Cardiac muscle cell (in vitro differentiated cells and primary cell): ENCODE results near the gene FAM111A. TPM values are rescaled to one million over a fixed set of nuclear protein-coding genes. Genes with fewer than 3 reads are reported as not detected.
A peak's percentile ranks its signal among the peaks of the same experiment; 100 is the strongest.

Source experiments
- DNase-seq, 2 donors: peaks; one replicate each; pipeline versions ENCODE4 v3.0.0 to v3.0.0-alpha.2; 2010 to 2017; ENCODE audit warnings: low read depth in 1 of 2, low spot score in 1 of 2
- H3K27ac ChIP-seq: fragments of 200-600 bp; sonication (generic); 2 replicates; pipeline ENCODE4 v1.5.1; 2016
- H3K27me3 ChIP-seq: fragments of 200-600 bp; sonication (generic); 2 replicates; pipeline ENCODE4 v1.6.0; 2016; ENCODE audit warnings: control low read depth
- H3K36me3 ChIP-seq: fragments of 200-600 bp; sonication (generic); 2 replicates; pipeline ENCODE4 v1.5.1; 2016; ENCODE audit warnings: control low read depth
- H3K4me1 ChIP-seq: fragments of 200-600 bp; sonication (generic); 2 replicates; pipeline ENCODE4 v1.8.1; 2017; ENCODE audit warnings: low read depth, mild to moderate bottlenecking, mixed run types
- H3K4me3 ChIP-seq: fragments of 200-600 bp; sonication (generic); 2 replicates; pipeline ENCODE4 v1.5.1; 2016; ENCODE audit warnings: mild to moderate bottlenecking
- H3K9me3 ChIP-seq: fragments of 200-600 bp; sonication (generic); 2 replicates; pipeline ENCODE4 v1.5.1; 2017; ENCODE audit warnings: low read depth, mild to moderate bottlenecking, control low read depth
- CTCF ChIP-seq: IDR thresholded peaks from 2 replicates; pipeline ENCODE4 v1.5.1; 2012; ENCODE audit warnings: low read depth, mild to moderate bottlenecking, low read length
- polyA plus RNA-seq: library from polyadenylated mRNA; unstranded; fragments of >200 nt; fragmentation: Nextera tagmentation; extraction: Ambion mirVana; gene quantifications from 2 replicates; pipeline ENCODE4 v1.2.1, GENCODE V29; 2016
- total RNA-seq: library from RNA; depleted of rRNA; stranded (reverse); fragments of >200 nt; gene quantifications from 2 replicates; pipeline ENCODE4 v1.2.3, GENCODE V29; 2016

FAM111A gene
- total and polyA plus RNA-seq, 2 experiments from 2014 or later: 1.5 to 6.5 TPM

GRCh38 chr11:59185386-59185945 lies 42.8 kb downstream of the FAM111A start:
- peak in 1 of 2 donors; percentile 28 for DNase-seq
- TF ChIP-seq CTCF: no peak
- Histone ChIP-seq H3K9me3 (no peaks in the 10 kb centered on the region), H3K27ac (no peak overlapping the region), H3K4me3 (no peak overlapping the region), H3K4me1 (no peaks in the 10 kb centered on the region), H3K27me3 (no peaks in the 10 kb centered on the region), H3K36me3 (no peaks in the 10 kb centered on the region)

GRCh38 chr11:59186130-59186594 lies 43.5 kb downstream of the FAM111A start:
- Histone ChIP-seq H3K27ac (no peak overlapping the region), H3K4me3 (no peak overlapping the region), H3K4me1 (no peaks in the 10 kb centered on the region), H3K27me3 (no peaks in the 10 kb centered on the region), H3K36me3 (no peaks in the 10 kb centered on the region), H3K9me3 (no peaks in the 10 kb centered on the region)
- peak; percentile 69 for TF ChIP-seq CTCF
- DNase-seq: peak in 1 of 2 donors; percentile 25

GRCh38 chr11:59187035-59187434 lies 44.4 kb downstream of the FAM111A start:
- H3K27ac ChIP-seq: no peak overlapping the region
- no peaks in the 10 kb centered on the region for H3K4me1 ChIP-seq
- no peaks in the 10 kb centered on the region for H3K36me3 ChIP-seq

GRCh38 chr11:59187587-59187986 lies 44.9 kb downstream of the FAM111A start:
- DNase-seq: peak in 1 of 2 donors; percentile 61
- no peak for TF ChIP-seq CTCF
- no peaks in the 10 kb centered on the region for H3K36me3 ChIP-seq
- H3K27ac ChIP-seq: no peak overlapping the region
- H3K9me3 ChIP-seq: no peaks in the 10 kb centered on the region
- H3K27me3 ChIP-seq: no peaks in the 10 kb centered on the region
- no peak overlapping the region for H3K4me3 ChIP-seq
- H3K4me1 ChIP-seq: no peaks in the 10 kb centered on the region

More at GRCh38 chr11:59187035-59187434, 44.4 kb downstream of the FAM111A start:
- H3K4me3 ChIP-seq: no peak overlapping the region
- H3K27me3 ChIP-seq: no peaks in the 10 kb centered on the region
- TF ChIP-seq CTCF: no peak
- DNase-seq: peak in 1 of 2 donors; percentile 9
- no peaks in the 10 kb centered on the region for H3K9me3 ChIP-seq

- Histone ChIP-seq H3K36me3 (no peaks in the 10 kb centered on the region), H3K4me1 (no peaks in the 10 kb centered on the region), H3K27ac (no peak overlapping the region), H3K4me3 (no peak overlapping the region), H3K9me3 (no peaks in the 10 kb centered on the region), H3K27me3 (no peaks in the 10 kb centered on the region)
- TF ChIP-seq CTCF: no peak
- DNase-seq: peak in 1 of 2 donors; percentile 44
These were observed 46.3 kb downstream of the FAM111A start for GRCh38 chr11:59188954-59189353.
